H1 (cell line): Measurements from ENCODE around the gene PCDHGA11. TPM values are rescaled to one million over a fixed set of nuclear protein-coding genes. Genes with fewer than 3 reads are reported as not detected.
A peak's percentile ranks its signal among the peaks of the same experiment; 100 is the strongest.

Source experiments
- CTCF ChIA-PET: fragments of 300-600 bp; sonication (Branson Sonifier 250); formaldehyde crosslinking; loops from one replicate; lab custom pipeline; 2021; ENCODE audit not compliant: partially characterized antibody; lab: Charles Lee
- POLR2A ChIA-PET: fragments of 300-600 bp; sonication (Branson Sonifier 250); formaldehyde crosslinking; loops from one replicate; lab custom pipeline; 2021; ENCODE audit warnings: inconsistent platforms; ENCODE audit not compliant: partially characterized antibody; lab: Charles Lee
- DNase-seq, 2 experiments: peaks; one replicate each; pipeline versions ENCODE4 v3.0.0 to v3.0.0-alpha.2; 2010 to 2022; ENCODE audit warnings: low spot score in 2 of 2, low read depth in 1 of 2, mixed read lengths in 1 of 2
- FAIRE-seq: peaks from 2 replicates; lab custom pipeline; 2011; peaks lifted over from hg19 to GRCh38; lab: Jason Lieb, UNC
- H2AFZ ChIP-seq: 2 replicates; pipeline ENCODE4 v1.8.1; 2012; ENCODE audit warnings: low read length, inconsistent platforms
- H2AK5ac ChIP-seq: 2 replicates; pipeline ENCODE4 v1.6.1; 2013; ENCODE audit warnings: low read depth, low read length
- H2BK120ac ChIP-seq: replicated peaks from 2 replicates; pipeline ENCODE3; 2013; ENCODE audit warnings: low read depth, low read length, inconsistent platforms
- H2BK12ac ChIP-seq: 2 replicates; pipeline ENCODE4 v1.6.1; 2013; ENCODE audit warnings: low read depth, low read length
- H2BK15ac ChIP-seq: 2 replicates; pipeline ENCODE4 v1.6.1; 2013; ENCODE audit warnings: low read length
- H2BK20ac ChIP-seq: 2 replicates; pipeline ENCODE4 v1.6.1; 2013; ENCODE audit warnings: low read length
- H2BK5ac ChIP-seq: 2 replicates; pipeline ENCODE4 v1.6.1; 2013; ENCODE audit warnings: low read depth, low read length
- H3K14ac ChIP-seq: 2 replicates; pipeline ENCODE4 v1.6.1; 2013; ENCODE audit warnings: inconsistent platforms; ENCODE audit not compliant: insufficient read length
- H3K18ac ChIP-seq: 2 replicates; pipeline ENCODE4 v1.6.1; 2013; ENCODE audit warnings: low read length; ENCODE audit errors: extremely low read depth
- H3K23ac ChIP-seq: 2 replicates; pipeline ENCODE4 v1.6.1; 2013; ENCODE audit warnings: inconsistent platforms; ENCODE audit not compliant: insufficient read length
- H3K23me2 ChIP-seq: 2 replicates; pipeline ENCODE4 v1.6.1; 2013; ENCODE audit warnings: low read depth, low read length
- H3K27ac ChIP-seq: 2 replicates; pipeline ENCODE4 v1.6.1; 2011; ENCODE audit warnings: low read depth, low read length, inconsistent platforms
- H3K27me3 ChIP-seq, 4 experiments: replicated peaks in 1 of 4; 1 replicate in 1 of 4; 2 replicates in 3 of 4; pipeline versions ENCODE4 v1.6.1 to v1.8.1; 2011 to 2013; ENCODE audit warnings: low read length in 3 of 4, mild to moderate bottlenecking in 3 of 4, inconsistent platforms in 2 of 4, mixed read lengths in 2 of 4, moderate library complexity in 1 of 4; ENCODE audit not compliant: control insufficient read depth in 3 of 4, insufficient read depth in 3 of 4; ENCODE audit errors: extremely low read depth in 1 of 4
- H3K36me3 ChIP-seq, 4 experiments: 2 replicates each; pipeline versions ENCODE4 v1.6.1 to v1.8.1; 2011 to 2013; ENCODE audit warnings: mild to moderate bottlenecking in 4 of 4, low read length in 3 of 4, moderate library complexity in 2 of 4, control low read depth in 1 of 4, inconsistent platforms in 1 of 4; ENCODE audit not compliant: insufficient read depth in 4 of 4, control insufficient read depth in 2 of 4
- H3K4ac ChIP-seq: replicated peaks from 2 replicates; pipeline ENCODE3; 2013; ENCODE audit warnings: low read length, low read depth, mixed read lengths, inconsistent platforms; ENCODE audit not compliant: insufficient read length
- H3K4me1 ChIP-seq, 4 experiments: replicated peaks in 1 of 4; 1 replicate in 1 of 4; 2 replicates in 3 of 4; pipeline versions ENCODE4 v1.6.1 to v1.8.1; 2011 to 2013; ENCODE audit warnings: low read length in 3 of 4, inconsistent platforms in 2 of 4, mixed read lengths in 1 of 4; ENCODE audit not compliant: insufficient read depth in 4 of 4, control insufficient read depth in 3 of 4
- H3K4me2 ChIP-seq, 2 experiments: 2 replicates each; pipeline versions ENCODE4 v1.6.1 to v1.8.1; 2011 to 2013; ENCODE audit warnings: low read depth in 2 of 2, low read length in 2 of 2, control low read depth in 1 of 2, inconsistent platforms in 1 of 2, mild to moderate bottlenecking in 1 of 2; ENCODE audit not compliant: insufficient read depth in 1 of 2
- H3K4me3 ChIP-seq, 4 experiments: fragments of 200-600, 300-600 bp in 1 of 4; sonication (generic), shearing (Covaris generic), sonication (Bioruptor Twin) in 1 of 4; 2 replicates each; pipeline versions ENCODE4 v1.5.1 to v1.8.1; 2011 to 2016; ENCODE audit warnings: low read length in 4 of 4, low read depth in 3 of 4, control low read depth in 2 of 4, inconsistent platforms in 2 of 4, mild to moderate bottlenecking in 2 of 4, mixed read lengths in 1 of 4, moderate library complexity in 1 of 4; ENCODE audit not compliant: insufficient read depth in 2 of 4; ENCODE audit errors: extremely low read depth in 1 of 4
- H3K56ac ChIP-seq: replicated peaks from 2 replicates; pipeline ENCODE3; 2013; ENCODE audit warnings: low read depth, mild to moderate bottlenecking, mixed read lengths, low read length, inconsistent platforms; ENCODE audit not compliant: insufficient read length
- H3K79me1 ChIP-seq: 2 replicates; pipeline ENCODE4 v1.6.1; 2013; ENCODE audit warnings: low read depth, low read length, control low read depth
- H3K79me2 ChIP-seq, 2 experiments: 2 replicates each; pipeline versions ENCODE4 v1.6.1 to v1.8.1; 2012 to 2013; ENCODE audit warnings: low read length in 2 of 2, mild to moderate bottlenecking in 2 of 2, inconsistent platforms in 1 of 2; ENCODE audit not compliant: insufficient read depth in 2 of 2, control insufficient read depth in 1 of 2
- H3K9ac ChIP-seq, 4 experiments: replicated peaks in 1 of 4; 1 replicate in 1 of 4; 2 replicates in 3 of 4; pipeline versions ENCODE4 v1.6.1 to v1.8.1; 2011 to 2013; ENCODE audit warnings: low read depth in 3 of 4, low read length in 3 of 4, control low read depth in 2 of 4, mild to moderate bottlenecking in 2 of 4, moderate library complexity in 2 of 4, inconsistent platforms in 1 of 4; ENCODE audit errors: extremely low read depth in 1 of 4
- H3K9me3 ChIP-seq, 2 experiments: 2 replicates each; pipeline versions ENCODE4 v1.6.1 to v1.8.1; 2012 to 2013; ENCODE audit warnings: mild to moderate bottlenecking in 2 of 2, moderate library complexity in 2 of 2, control low read depth in 1 of 2, inconsistent platforms in 1 of 2, low read depth in 1 of 2, low read length in 1 of 2, mixed read lengths in 1 of 2; ENCODE audit not compliant: insufficient read depth in 2 of 2
- H4K20me1 ChIP-seq, 2 experiments: replicated peaks in 1 of 2; 2 replicates each; pipeline versions ENCODE3 to v1.8.1; 2011 to 2013; ENCODE audit warnings: inconsistent platforms in 2 of 2, low read length in 2 of 2, mild to moderate bottlenecking in 1 of 2; ENCODE audit not compliant: insufficient read depth in 2 of 2, control insufficient read depth in 1 of 2
- H4K5ac ChIP-seq: 2 replicates; pipeline ENCODE4 v1.6.1; 2013; ENCODE audit warnings: low read length, low read depth, mixed read lengths, inconsistent platforms; ENCODE audit not compliant: insufficient read length
- H4K8ac ChIP-seq: 2 replicates; pipeline ENCODE4 v1.8.0; 2013; ENCODE audit warnings: mild to moderate bottlenecking, moderate library complexity, low read length, inconsistent platforms; ENCODE audit not compliant: insufficient read depth; ENCODE audit errors: extremely low read depth
- H4K91ac ChIP-seq: replicated peaks from 2 replicates; pipeline ENCODE3; 2013; ENCODE audit warnings: low read length, mixed read lengths, inconsistent platforms; ENCODE audit not compliant: insufficient read length
- CTCF ChIP-seq, 3 experiments: IDR thresholded peaks; 1 replicate in 2 of 3; 2 replicates in 1 of 3; pipeline versions ENCODE4 v1.5.1 to v1.6.1; 2011; ENCODE audit warnings: low read length in 3 of 3, mild to moderate bottlenecking in 3 of 3, inconsistent platforms in 2 of 3, low read depth in 1 of 3, moderate library complexity in 1 of 3; ENCODE audit not compliant: insufficient read depth in 1 of 3; ENCODE audit errors: control extremely low read depth in 1 of 3
- E2F6 ChIP-seq: IDR thresholded peaks from 2 replicates; pipeline ENCODE4 v1.6.1; 2012; ENCODE audit warnings: inconsistent platforms
- RAD21 ChIP-seq, 2 experiments: IDR thresholded peaks in 1 of 2; conservative IDR thresholded peaks in 1 of 2; 2 replicates each; pipeline ENCODE4 v1.6.1; 2011; ENCODE audit warnings: low read depth in 2 of 2, low read length in 2 of 2, improper control_type of control experiment in 1 of 2, inconsistent platforms in 1 of 2, mild to moderate bottlenecking in 1 of 2, moderate library complexity in 1 of 2
- SUZ12 ChIP-seq: fragments of 200-600 bp; sonication (generic); IDR thresholded peaks from 2 replicates; pipeline ENCODE4 v1.6.1; 2012; ENCODE audit warnings: mild to moderate bottlenecking, inconsistent platforms, low read length, moderate library complexity, mixed read lengths
- WGBS, 2 experiments: shearing (Covaris generic) in 1 of 2; methylation state at CpG; one replicate each; pipeline versions ENCODE4 v1.1.6 to v1.1.7; 2013 to 2015; ENCODE audit warnings: low lambda C conversion rate in 2 of 2, mixed read lengths in 2 of 2, inconsistent platforms in 1 of 2, low coverage in 1 of 2, missing lambda C conversion rate in 1 of 2; ENCODE audit not compliant: insufficient replicate concordance in 2 of 2, insufficient coverage in 1 of 2, insufficient read length in 1 of 2; ENCODE audit errors: extremely low coverage in 1 of 2, missing lambda C conversion rate in 1 of 2; 5-methylcytosine and 5-hydroxymethylcytosine counted together
- polyA plus RNA-seq, 7 experiments: library from polyadenylated mRNA; depleted of rRNA in 3 of 7; stranded (reverse) in 5 of 7; unstranded in 2 of 7; fragments of >200 nt in 5 of 7; fragments of 200-250 nt in 2 of 7; gene quantifications; 1 replicate in 5 of 7; 2 replicates in 1 of 7; 4 replicates in 1 of 7; pipeline versions ENCODE4 v1.2.1 to v1.2.3, GENCODE V29; 2011 to 2013; ENCODE audit warnings: missing spikeins in 2 of 7, mixed read lengths in 2 of 7
- total RNA-seq: library from RNA; stranded (reverse); fragmentation: NEBNext Ultra II Directional; extraction: Animal tissue kit (Norgen Biotek cat#: 25700); gene quantifications from 2 replicates; pipeline ENCODE4 v1.2.1, GENCODE V29; 2021

Gene PCDHGA11
- total and polyA plus RNA-seq, 2 of the 8 experiments (the other 6 are each of a cell fraction or from before 2014, with no cell fraction given) = 2.2 to 8.2 TPM

GRCh38 chr5:141402553-141403243, 18.2 kb upstream of the PCDHGA11 start, which contains the start of gene PCDHGA9:
Gene PCDHGA9 (plus strand): TSS chr5:141402778. CDS start chr5:141402953, 175 bp downstream.
- Histone ChIP-seq H3K27ac (no peak within 1 kb of the TSS), H3K23ac (no peak within 1 kb of the TSS), H4K91ac (no peak within 1 kb of the TSS), H3K9me3 (peaks cover 26 to 43% of the 10 kb centered on the region in 2 experiments), H3K56ac (no peak within 1 kb of the TSS), H2BK12ac (no peak within 1 kb of the TSS), H3K4me1 (no peaks in the 10 kb centered on the region), H3K9ac (no peak within 1 kb of the TSS), H3K79me2 (no peaks in the 10 kb centered on the region), H2BK20ac (no peak within 1 kb of the TSS), H4K8ac (no peak within 1 kb of the TSS), H3K36me3 (peaks cover 0 to 12% (median 0%) of the 10 kb centered on the region in 4 experiments; a peak in 1 of 8 replicates), H3K4me2 (no peak within 1 kb of the TSS), H2BK5ac (no peak within 1 kb of the TSS), H3K79me1 (no peaks in the 10 kb centered on the region), H4K20me1 (no peaks in the 10 kb centered on the region), H2BK120ac (no peak within 1 kb of the TSS), H3K4ac (no peak within 1 kb of the TSS), H3K27me3 (no peaks in the 10 kb centered on the region), H3K14ac (no peak within 1 kb of the TSS), H3K4me3 (no peak within 1 kb of the TSS), H3K23me2 (no peaks in the 10 kb centered on the region), H3K18ac (no peak within 1 kb of the TSS), H2AK5ac (no peak within 1 kb of the TSS), H4K5ac (no peak within 1 kb of the TSS), H2BK15ac (no peak within 1 kb of the TSS), H2AFZ (no peak within 1 kb of the TSS)
- DNase-seq (no peak), FAIRE-seq (no peak)
- ChIA-PET POLR2A (no interaction called here), CTCF (interaction anchor here (0.6 to 23.3 kb wide), 17 partner anchors 10 to 247 kb away, joined by 3 to 1236 read pairs (median 4); partner anchors contain the start of genes PCDHGA10, PCDHGA11, PCDHGA8 and PCDHGB1)
- TF ChIP-seq E2F6 (no peak), CTCF (IDR thresholded peaks at IDR 0.05; ENCODE audit: control extremely low read depth in 1 of 3, insufficient read depth in 1 of 3, low read depth in 1 of 3, low read length in 3 of 3) (peak in 2 of 3 experiments; percentile 21 to 35; a peak in 3 of 4 replicates), SUZ12 (no peak), RAD21 (IDR thresholded peaks at IDR 0.05 in 1 of 2, conservative IDR thresholded peaks at IDR 0.05 in 1 of 2; ENCODE audit: low read depth in 2 of 2, low read length in 2 of 2) (peak; percentile 33 to 46)
- 94% methylated on average over 26 of the region's 27 CpGs; no CpG with 5 or more reads in 1 of the 2 experiments for WGBS, 2 experiments
